ENCODE measurements around the gene CCDC81.

The CCDC81 gene

DNA sequence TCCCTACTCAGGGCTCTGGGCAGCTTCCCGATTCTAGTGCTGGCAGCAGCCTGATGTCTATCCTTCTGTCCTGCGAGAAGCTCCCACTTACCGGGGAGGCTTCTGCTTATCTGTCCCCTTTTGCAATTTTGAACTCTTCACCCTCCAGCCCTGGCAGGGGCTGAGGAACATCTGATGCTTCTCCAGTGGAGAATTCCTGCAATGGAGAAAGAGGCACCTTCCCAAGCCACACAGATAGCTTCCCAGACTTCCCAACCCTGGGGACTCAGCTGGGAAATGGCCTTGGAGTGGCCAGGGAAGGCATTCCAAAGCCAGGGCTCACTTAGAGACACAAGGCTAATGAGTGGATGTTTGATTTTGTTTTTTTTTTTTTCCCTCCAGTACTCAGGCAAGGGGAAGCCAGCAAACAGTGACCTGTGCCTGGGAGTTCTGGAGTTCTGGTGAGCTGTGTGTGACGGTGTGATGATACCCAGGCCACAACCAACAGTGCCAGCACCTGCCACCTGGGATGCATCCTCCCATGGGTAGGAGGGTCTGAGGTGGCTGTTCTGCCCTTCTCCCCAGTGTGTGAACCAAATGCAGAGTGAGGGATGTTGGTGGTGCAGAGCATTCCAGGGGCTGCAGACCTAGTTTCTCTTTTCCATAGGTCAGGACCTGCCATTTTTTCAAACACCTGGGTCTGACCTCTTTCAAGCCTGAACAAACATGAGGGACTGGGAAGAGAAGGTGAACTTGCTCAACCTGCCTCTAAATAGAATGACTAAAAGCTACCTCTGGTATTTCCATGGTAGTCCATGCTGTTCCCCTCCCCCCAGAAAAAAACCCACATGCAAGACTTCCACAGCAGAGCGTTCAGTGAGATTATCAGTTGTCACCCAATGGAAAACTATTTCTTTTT lies 95.1 kb downstream of the CCDC81 start:
- DNase-seq, result no peak

Data from NCI-H1105 treated with DMSO at 0.1 percent for 48 hours (cell line).